Activated T-cell treated with anti-CD3 and anti-CD28 coated beads, Interleukin-2, amount 50 U/mL, for 4 hours (primary cell): ENCODE measurements around the gene MBP. TPM values are rescaled to one million over a fixed set of nuclear protein-coding genes. Genes with fewer than 3 reads are reported as not detected.

Source experiments
- ATAC-seq, 2 donors: fragments of 200-7000 bp; cut with Tn5 transposase; one replicate each; pipeline ENCODE4 v1.10.0; 2021
- DNase-seq: peaks from one replicate; pipeline ENCODE4 v3.0.0-alpha.2; 2020
- H3K27me3 Mint-ChIP-seq: one replicate; pipeline ENCODE4 v1.8.0; 2021; ENCODE audit warnings: low read depth, mixed read lengths
- H3K36me3 Mint-ChIP-seq: one replicate; pipeline ENCODE4 v1.8.0; 2022; ENCODE audit warnings: mixed read lengths; ENCODE audit not compliant: insufficient read depth
- H3K4me1 Mint-ChIP-seq: one replicate; pipeline ENCODE4 v1.8.0; 2021; ENCODE audit warnings: low read depth, mixed read lengths
- H3K4me3 Mint-ChIP-seq: one replicate; pipeline ENCODE4 v1.8.0; 2021; ENCODE audit warnings: mild to moderate bottlenecking, moderate library complexity, mixed read lengths
- H3K9me3 Mint-ChIP-seq: one replicate; pipeline ENCODE4 v1.8.0; 2021; ENCODE audit warnings: mixed read lengths
- total RNA-seq, 3 donors: library from RNA; stranded (reverse); gene quantifications; one replicate each; pipeline ENCODE4 v1.2.1, GENCODE V29; 2021

MBP gene
- total RNA-seq, 3 donors from 2014 or later: 28.1 to 32.9 (median 32.3) TPM

- H3K9me3 Mint-ChIP-seq: no peaks in the 10 kb centered on the region
- H3K36me3 Mint-ChIP-seq: peaks cover 22% of the 10 kb centered on the region
- ATAC-seq (no peak), DNase-seq (peak; percentile 62)
- no peaks in the 10 kb centered on the region for H3K27me3 Mint-ChIP-seq
- H3K4me3 Mint-ChIP-seq: peak overlapping the region; percentile 35
- peaks cover 96% of the 10 kb centered on the region for H3K4me1 Mint-ChIP-seq
Observed at GRCh38 chr18:77071711-77072292, 60.8 kb downstream of the MBP start.

- H3K4me3 Mint-ChIP-seq: peak overlapping the region; percentile 35
- DNase-seq (no peak), ATAC-seq (no peak)
- H3K4me1 Mint-ChIP-seq: peaks cover 98% of the 10 kb centered on the region
- H3K9me3 Mint-ChIP-seq: no peaks in the 10 kb centered on the region
- no peaks in the 10 kb centered on the region for H3K27me3 Mint-ChIP-seq
- H3K36me3 Mint-ChIP-seq: peaks cover 22% of the 10 kb centered on the region
Observed at GRCh38 chr18:77071061-77071460, 61.5 kb downstream of the MBP start.

- no peak overlapping the region for H3K4me3 Mint-ChIP-seq
- H3K9me3 Mint-ChIP-seq: no peaks in the 10 kb centered on the region
- no peak for ATAC-seq
- H3K4me1 Mint-ChIP-seq: peaks cover 99% of the 10 kb centered on the region
- peaks cover 22% of the 10 kb centered on the region for H3K36me3 Mint-ChIP-seq
- no peaks in the 10 kb centered on the region for H3K27me3 Mint-ChIP-seq
- no peak for DNase-seq
Observed at GRCh38 chr18:77070627-77071026, 62.0 kb downstream of the MBP start.

- DNase-seq (peak; percentile 34), ATAC-seq (peak; percentile 15)
- Mint-ChIP-seq H3K36me3 (peaks cover 22% of the 10 kb centered on the region), H3K9me3 (no peaks in the 10 kb centered on the region), H3K27me3 (no peaks in the 10 kb centered on the region), H3K4me1 (peaks cover 99% of the 10 kb centered on the region), H3K4me3 (peak overlapping the region; percentile 26)
Observed at GRCh38 chr18:77069931-77070330, 62.7 kb downstream of the MBP start.

GRCh38 chr18:77069482-77069881 is 63.1 kb downstream of the MBP start:
- peak overlapping the region; percentile 26 for H3K4me3 Mint-ChIP-seq
- DNase-seq (no peak), ATAC-seq (no peak)
- no peaks in the 10 kb centered on the region for H3K27me3 Mint-ChIP-seq
- peaks cover 99% of the 10 kb centered on the region for H3K4me1 Mint-ChIP-seq
- H3K9me3 Mint-ChIP-seq: no peaks in the 10 kb centered on the region
- peaks cover 26% of the 10 kb centered on the region for H3K36me3 Mint-ChIP-seq

GRCh38 chr18:77068321-77069312 is 64.0 kb downstream of the MBP start:
- Mint-ChIP-seq H3K27me3 (no peaks in the 10 kb centered on the region), H3K36me3 (peaks cover 29% of the 10 kb centered on the region), H3K4me1 (peaks cover 99% of the 10 kb centered on the region), H3K9me3 (no peaks in the 10 kb centered on the region), H3K4me3 (peak overlapping the region; percentile 66)
- peak; percentile 33 for DNase-seq
- ATAC-seq: peak; percentile 20 to 39

GRCh38 chr18:77067291-77068061 is 65.1 kb downstream of the MBP start:
- Mint-ChIP-seq H3K36me3 (peaks cover 34% of the 10 kb centered on the region), H3K4me3 (peak overlapping the region; percentile 66), H3K4me1 (peaks cover 100% of the 10 kb centered on the region), H3K27me3 (no peaks in the 10 kb centered on the region), H3K9me3 (no peaks in the 10 kb centered on the region)
- DNase-seq (peak; percentile 70), ATAC-seq (peak; percentile 52 to 61)

- DNase-seq: no peak
- ATAC-seq: no peak
- peaks cover 31% of the 10 kb centered on the region for H3K36me3 Mint-ChIP-seq
- H3K9me3 Mint-ChIP-seq: no peaks in the 10 kb centered on the region
- peaks cover 100% of the 10 kb centered on the region for H3K4me1 Mint-ChIP-seq
- no peaks in the 10 kb centered on the region for H3K27me3 Mint-ChIP-seq
- peak overlapping the region; percentile 17 for H3K4me3 Mint-ChIP-seq
Observed at GRCh38 chr18:77066689-77067088, 65.9 kb downstream of the MBP start.

GRCh38 chr18:77066101-77066500 is 66.5 kb downstream of the MBP start:
- DNase-seq: no peak
- Mint-ChIP-seq H3K9me3 (no peaks in the 10 kb centered on the region), H3K4me3 (no peak overlapping the region), H3K36me3 (peaks cover 33% of the 10 kb centered on the region), H3K27me3 (no peaks in the 10 kb centered on the region), H3K4me1 (peaks cover 100% of the 10 kb centered on the region)
- no peak for ATAC-seq

GRCh38 chr18:77065221-77065981 is 67.2 kb downstream of the MBP start:
- ATAC-seq: peak in 1 of 2 donors; percentile 7
- H3K4me3 Mint-ChIP-seq: no peak overlapping the region

GRCh38 chr18:77063260-77063659 is 69.3 kb downstream of the MBP start:
- no peaks in the 10 kb centered on the region for H3K27me3 Mint-ChIP-seq
- H3K4me1 Mint-ChIP-seq: peaks cover 94% of the 10 kb centered on the region
- peak; percentile 53 to 62 for ATAC-seq
- H3K9me3 Mint-ChIP-seq: no peaks in the 10 kb centered on the region
- DNase-seq: peak; percentile 65
- H3K4me3 Mint-ChIP-seq: peak overlapping the region; percentile 34
- peaks cover 32% of the 10 kb centered on the region for H3K36me3 Mint-ChIP-seq

More at GRCh38 chr18:77065221-77065981, 67.2 kb downstream of the MBP start:
- Mint-ChIP-seq H3K27me3 (no peaks in the 10 kb centered on the region), H3K36me3 (peaks cover 32% of the 10 kb centered on the region), H3K9me3 (no peaks in the 10 kb centered on the region), H3K4me1 (peaks cover 100% of the 10 kb centered on the region)
- DNase-seq: peak; percentile 42

GRCh38 chr18:77062518-77063003 is 70.0 kb downstream of the MBP start:
- DNase-seq (peak; percentile 51), ATAC-seq (peak; percentile 54 to 68)
- Mint-ChIP-seq H3K9me3 (no peaks in the 10 kb centered on the region), H3K27me3 (no peaks in the 10 kb centered on the region), H3K4me3 (peak overlapping the region; percentile 61), H3K4me1 (peaks cover 88% of the 10 kb centered on the region), H3K36me3 (peaks cover 32% of the 10 kb centered on the region)

- Mint-ChIP-seq H3K4me3 (peak overlapping the region; percentile 61), H3K27me3 (no peaks in the 10 kb centered on the region), H3K36me3 (peaks cover 34% of the 10 kb centered on the region), H3K9me3 (no peaks in the 10 kb centered on the region), H3K4me1 (peaks cover 88% of the 10 kb centered on the region)
- peak in 1 of 2 donors; percentile 5 for ATAC-seq
- DNase-seq: no peak
Observed at GRCh38 chr18:77061946-77062517, 70.6 kb downstream of the MBP start.
